D721Med (cell line): Measurements from ENCODE around the gene MRE11.
A peak's percentile ranks its signal among the peaks of the same experiment; 100 is the strongest.

Experiments
- DNase-seq: peaks from one replicate; pipeline ENCODE4 v3.0.0; 2011; ENCODE audit warnings: low spot score; ENCODE audit not compliant: insufficient read length
- FAIRE-seq: peaks from 2 replicates; lab custom pipeline; 2011; peaks lifted over from hg19 to GRCh38; lab: Jason Lieb, UNC
- CTCF ChIP-seq: IDR thresholded peaks from 2 replicates; pipeline ENCODE4 v1.5.1; 2012; ENCODE audit warnings: mild to moderate bottlenecking, control low read depth; ENCODE audit not compliant: insufficient read depth; ENCODE audit errors: missing control alignments

MRE11 gene

GRCh38 chr11:94424662-94425061 is 69.0 kb downstream of the MRE11 start:
- no peak for TF ChIP-seq CTCF
- no peak for DNase-seq
- FAIRE-seq = no peak

- no peak for TF ChIP-seq CTCF
- no peak for DNase-seq
- FAIRE-seq = no peak
Observed at GRCh38 chr11:94424011-94424410, 69.6 kb downstream of the MRE11 start.

GRCh38 chr11:94423507-94423906 is 70.1 kb downstream of the MRE11 start:
- DNase-seq (no peak), FAIRE-seq (no peak)
- TF ChIP-seq CTCF = no peak

- DNase-seq (no peak), FAIRE-seq (no peak)
- no peak for TF ChIP-seq CTCF
Observed at GRCh38 chr11:94418123-94418765, 75.4 kb downstream of the MRE11 start.

- no peak for DNase-seq
- FAIRE-seq = no peak
- peak; percentile 55 for TF ChIP-seq CTCF
Observed at GRCh38 chr11:94417386-94417987, 76.2 kb downstream of the MRE11 start.

GRCh38 chr11:94405062-94405833 is 88.4 kb downstream of the MRE11 start:
- FAIRE-seq = no peak
- no peak for TF ChIP-seq CTCF
- no peak for DNase-seq

- no peak for FAIRE-seq
- no peak for TF ChIP-seq CTCF
- no peak for DNase-seq
Observed at GRCh38 chr11:94402355-94402754, 91.3 kb downstream of the MRE11 start.
